HG03135 (cell line): ENCODE data around the gene NDUFAF3.
A peak's percentile ranks its signal among the peaks of the same experiment; 100 is the strongest.
"Not testable (repeated sequence)": the region's sequence is repeated elsewhere in the genome, so short reads cannot be mapped to it uniquely, and the experiment has no call there.

Experiments
- ATAC-seq: cut with Tn5 transposase; IDR thresholded peaks from one replicate; pipeline ENCODE4 v1.9.1; 2021; ENCODE audit warnings: mild to moderate bottlenecking, moderate library complexity; ENCODE audit not compliant: unreplicated experiment

NDUFAF3 gene

DNA sequence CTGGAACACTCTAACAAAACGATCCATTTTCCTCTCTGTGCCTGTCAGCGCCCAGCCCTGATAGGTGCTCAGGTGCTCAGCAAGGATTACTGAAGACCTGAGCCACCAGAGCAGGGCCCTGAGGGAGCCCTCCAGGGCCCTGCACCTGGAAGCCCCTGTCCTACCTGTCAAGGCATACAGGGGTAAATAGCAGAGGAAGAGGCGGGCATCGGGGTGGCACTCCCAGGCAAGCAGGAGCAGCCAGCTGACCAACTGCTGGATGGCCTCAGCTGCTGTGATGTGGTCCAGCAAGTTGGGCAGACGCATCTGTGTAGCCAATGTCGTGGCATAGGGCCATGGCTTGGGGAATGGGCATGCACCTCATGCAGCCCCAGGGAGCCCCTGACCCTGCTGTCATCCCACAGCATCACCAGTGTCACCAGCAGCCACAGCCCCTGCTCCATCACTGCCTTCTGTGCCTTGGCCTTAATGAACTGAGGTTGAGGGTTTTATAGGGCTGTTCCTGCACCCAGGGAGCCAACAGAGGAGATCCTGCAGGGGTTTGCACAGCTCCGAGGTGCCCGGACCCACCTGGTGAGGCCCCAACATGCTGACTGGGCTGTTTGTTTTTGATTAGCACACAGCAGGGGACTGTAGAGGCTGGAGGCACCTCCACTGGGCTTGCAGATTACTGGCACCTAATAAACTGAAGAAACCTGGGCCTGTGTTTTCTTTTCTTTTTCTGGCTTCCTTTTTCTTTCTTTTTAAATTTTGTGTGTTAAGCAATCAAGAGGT is 22.6 kb upstream of the NDUFAF3 start:
- ATAC-seq, result no peak

DNA sequence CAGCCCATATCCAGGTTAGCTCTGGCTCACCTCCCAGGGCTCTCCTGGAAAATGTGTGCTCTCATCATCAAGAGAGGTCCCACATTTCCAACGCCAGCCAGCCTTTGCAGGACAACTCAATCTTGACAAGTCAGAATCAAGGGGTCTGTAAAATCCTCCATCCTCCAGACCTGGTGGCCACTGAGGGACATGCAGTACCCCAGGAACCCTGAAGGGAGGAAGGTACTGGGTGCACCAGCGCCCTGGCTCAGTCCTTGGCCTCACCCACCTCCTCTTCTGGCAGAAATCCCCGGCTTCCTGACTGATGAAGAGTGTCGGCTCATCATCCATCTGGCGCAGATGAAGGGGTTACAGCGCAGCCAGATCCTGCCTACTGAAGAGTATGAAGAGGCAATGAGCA is 20.8 kb upstream of the NDUFAF3 start:
- ATAC-seq, result no peak

DNA sequence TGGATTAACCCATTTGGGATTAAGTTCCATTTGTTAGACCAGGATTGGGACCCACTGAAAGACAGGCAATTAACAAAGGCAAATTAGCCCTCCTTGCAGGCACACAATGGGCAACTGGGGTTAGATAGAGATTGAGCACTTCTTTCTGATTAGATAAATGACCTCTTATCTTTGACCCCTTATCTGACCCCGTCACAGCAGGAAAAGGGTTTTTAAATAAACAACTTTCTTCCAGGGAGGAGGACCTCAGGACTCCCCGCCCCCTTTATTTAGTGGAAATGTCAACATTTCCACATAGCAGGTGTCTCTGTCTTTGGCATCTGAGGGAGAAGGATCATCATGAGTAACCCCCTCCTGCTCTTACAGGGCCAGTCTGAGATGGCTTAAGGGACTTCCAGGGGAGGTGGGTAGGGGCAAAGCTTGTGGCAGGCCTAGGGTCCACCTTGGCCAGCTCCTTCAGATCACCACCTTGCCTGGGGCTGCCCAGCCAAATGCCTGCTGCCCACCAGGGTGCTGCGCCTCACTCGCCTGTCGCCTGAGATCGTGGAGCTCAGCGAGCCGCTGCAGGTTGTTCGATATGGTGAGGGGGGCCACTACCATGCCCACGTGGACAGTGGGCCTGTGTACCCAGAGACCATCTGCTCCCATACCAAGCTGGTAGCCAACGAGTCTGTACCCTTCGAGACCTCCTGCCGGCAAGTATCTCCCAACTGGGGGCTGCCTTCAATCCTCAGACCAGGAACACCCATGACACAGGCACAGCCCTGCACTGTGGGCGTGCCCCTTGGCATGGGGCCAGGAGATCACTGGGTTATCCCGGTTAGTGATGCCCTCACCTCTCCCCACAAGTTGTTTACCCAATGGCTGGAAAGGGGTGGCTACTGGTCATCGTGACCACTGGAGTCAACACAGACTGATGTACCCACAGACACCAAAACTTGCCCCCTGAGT is 17.3 kb upstream of the NDUFAF3 start:
- ATAC-seq, result no peak

DNA sequence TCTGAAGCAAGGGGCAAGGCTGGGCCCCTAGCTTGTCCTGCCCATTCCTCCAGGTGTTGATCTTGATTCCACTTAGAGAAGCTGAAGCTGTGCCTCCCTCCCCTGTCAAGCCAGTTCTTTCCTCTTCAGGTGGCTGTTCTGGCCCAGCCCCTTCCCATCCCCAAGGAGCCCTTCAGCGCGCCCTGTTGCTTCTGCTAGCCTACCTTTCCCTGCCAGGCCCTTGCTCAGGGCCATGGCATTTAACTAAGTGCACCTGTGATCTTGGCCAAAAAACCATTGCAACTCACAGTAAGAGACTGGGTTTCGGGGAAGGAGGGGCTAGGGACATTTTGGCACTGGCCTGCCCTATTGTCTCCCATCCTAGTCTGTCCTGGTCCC is 16.6 kb upstream of the NDUFAF3 start:
- ATAC-seq, result no peak

DNA sequence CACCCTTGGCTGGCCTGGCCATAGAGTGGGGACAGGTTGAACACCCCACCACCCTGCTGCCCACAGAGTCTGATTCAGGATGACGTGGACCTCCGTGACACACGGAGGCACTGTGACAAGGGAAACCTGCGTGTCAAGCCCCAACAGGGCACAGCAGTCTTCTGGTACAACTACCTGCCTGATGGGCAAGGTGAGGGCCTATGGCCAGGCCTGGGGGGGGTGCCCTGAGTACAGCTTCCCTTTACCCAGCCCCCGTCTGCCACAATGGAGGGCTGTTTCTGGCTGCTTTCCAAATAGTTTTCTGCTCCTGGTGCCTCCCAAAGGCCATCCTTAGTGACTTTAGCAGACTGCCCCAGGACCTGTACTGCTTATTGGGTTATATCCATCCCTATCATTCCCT is 15.9 kb upstream of the NDUFAF3 start:
- no peak for ATAC-seq

DNA sequence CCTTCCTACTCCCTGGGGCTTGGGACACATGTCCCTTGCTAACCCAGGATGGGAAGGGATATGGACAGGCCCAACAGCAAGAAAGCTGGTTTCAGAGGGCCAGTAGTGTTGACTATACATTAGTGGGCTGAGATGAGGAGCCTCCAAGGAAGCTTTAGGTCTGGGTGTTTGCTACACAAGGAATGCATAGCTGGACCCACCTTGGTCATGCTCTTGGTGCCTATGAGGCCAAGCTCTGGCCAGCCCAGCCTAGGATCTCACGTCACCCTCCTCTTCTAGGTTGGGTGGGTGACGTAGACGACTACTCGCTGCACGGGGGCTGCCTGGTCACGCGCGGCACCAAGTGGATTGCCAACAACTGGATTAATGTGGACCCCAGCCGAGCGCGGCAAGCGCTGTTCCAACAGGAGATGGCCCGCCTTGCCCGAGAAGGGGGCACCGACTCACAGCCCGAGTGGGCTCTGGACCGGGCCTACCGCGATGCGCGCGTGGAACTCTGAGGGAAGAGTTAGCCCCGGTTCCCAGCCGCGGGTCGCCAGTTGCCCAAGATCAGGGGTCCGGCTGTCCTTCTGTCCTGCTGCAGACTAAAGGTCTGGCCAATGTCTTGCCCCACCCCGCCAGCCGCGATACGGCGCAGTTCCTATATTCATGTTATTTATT is 15.4 kb upstream of the NDUFAF3 start:
- ATAC-seq, result peak; percentile 2

DNA sequence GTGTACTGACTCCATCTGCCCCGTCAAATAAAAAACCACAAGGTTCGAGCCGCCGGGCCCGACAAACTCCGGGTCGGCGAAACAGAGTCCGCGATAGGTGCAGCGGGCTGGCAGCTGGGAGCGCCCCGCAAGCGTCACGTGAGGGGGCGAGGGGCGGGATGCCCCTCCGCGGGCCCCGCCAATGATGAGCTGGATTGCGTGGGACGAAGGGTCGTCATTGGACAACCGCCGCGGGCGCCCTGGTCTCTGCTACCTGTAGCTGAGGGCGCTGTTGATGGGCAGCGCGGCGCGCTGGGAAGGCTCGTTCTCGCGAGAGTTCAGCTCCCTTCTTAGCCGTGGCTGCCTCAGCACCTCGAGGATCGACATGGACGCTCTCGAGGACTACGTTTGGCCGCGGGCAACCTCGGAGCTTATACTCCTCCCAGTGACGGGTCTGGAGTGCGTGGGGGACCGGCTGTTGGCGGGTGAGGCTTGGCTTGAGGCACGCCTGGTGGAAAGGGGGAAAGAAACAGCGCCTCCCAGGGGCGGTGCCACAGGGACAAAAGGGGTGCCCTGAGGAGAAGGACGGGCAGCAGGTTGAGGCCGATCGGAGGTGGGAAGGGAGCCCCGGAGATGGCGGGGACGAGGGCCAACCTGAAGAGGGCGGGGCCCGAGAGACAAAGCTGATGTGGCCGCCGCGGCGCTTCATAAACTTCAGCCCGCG is 14.7 kb upstream of the NDUFAF3 start, which contains the start of gene WDR6:
TSS of gene WDR6 (plus strand) at position 324 of the 703 bp plus-strand sequence. CDS start at position 365, 41 bp downstream.
- ATAC-seq, result peak; percentile 86

DNA sequence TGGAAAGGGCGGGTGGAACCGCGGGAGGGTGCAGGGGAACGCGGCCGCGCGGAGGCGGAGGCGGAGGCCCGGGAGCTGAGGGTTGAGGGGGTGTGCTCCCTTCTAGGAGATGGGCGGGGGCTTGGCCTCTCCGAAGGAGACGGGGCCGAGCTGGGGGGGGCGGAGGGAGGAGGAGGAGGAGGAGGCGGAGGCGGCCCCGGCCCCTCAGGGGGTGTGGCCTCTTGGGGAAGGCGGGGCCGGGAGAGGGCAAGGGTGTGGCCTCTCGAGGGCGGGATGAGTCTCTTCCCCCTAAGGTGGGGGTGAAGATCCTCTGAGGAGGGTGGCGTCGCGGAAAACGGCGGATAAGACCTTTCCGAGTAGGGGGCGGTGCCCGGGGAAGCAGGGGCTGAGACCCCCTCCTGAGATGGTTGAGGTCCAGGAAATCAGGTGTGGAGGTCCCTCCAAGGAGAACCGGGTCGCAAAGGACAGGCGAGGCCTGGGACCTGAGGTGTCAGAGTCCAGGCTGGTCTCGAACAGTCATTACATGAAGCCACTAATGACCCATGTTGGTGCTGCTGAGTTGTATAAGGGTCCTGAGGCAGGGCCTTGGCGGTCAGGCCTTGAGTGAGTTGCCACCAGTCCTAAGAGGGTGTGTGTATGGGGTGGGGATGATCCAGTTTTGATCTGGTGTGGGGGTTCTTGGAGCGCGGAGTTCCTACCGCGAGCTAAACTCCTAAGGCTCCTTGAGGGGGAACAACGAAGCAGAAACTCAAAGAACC is 14.0 kb upstream of the NDUFAF3 start:
- peak; percentile 26 for ATAC-seq

DNA sequence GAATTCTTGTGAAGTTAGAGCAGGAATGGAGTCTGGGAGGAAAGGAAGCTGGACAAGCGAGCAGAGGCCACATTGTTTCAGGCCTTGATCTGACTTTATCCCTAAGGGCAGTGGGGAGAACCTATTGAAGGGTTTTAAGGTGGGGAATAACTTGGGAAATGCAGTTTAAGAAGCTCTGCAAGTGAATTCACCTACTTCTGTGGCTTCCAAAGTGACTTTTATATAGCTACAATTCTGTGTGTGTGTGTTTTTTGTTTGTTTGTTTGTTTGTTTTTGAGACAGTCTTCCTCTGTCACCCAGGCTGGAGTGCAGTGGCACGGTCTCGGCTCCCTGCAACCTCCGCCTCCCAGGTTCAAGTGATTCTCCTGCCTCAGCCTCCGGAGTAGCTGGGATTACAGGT is 13.3 kb upstream of the NDUFAF3 start:
- ATAC-seq, result not testable (repeated sequence)

DNA sequence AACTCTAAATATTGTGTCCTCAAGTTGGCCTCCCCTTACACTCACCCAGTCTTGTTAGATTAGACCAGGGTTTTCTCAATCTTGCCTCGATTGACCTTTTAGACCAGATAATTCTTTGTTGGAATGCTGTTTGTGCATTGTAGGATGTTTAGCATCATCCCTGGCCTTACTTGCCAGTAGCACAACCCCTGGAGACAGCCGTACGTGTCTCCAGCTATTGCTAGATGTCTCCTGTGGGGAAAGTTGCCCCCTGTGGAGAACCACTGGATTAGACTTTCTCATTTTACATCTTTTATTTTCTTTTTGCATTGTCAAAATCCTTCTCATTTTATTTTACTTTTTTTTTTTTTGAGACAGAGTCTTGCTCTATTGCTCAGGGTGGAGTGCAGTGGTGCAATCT is 12.5 kb upstream of the NDUFAF3 start:
- ATAC-seq, result no peak

DNA sequence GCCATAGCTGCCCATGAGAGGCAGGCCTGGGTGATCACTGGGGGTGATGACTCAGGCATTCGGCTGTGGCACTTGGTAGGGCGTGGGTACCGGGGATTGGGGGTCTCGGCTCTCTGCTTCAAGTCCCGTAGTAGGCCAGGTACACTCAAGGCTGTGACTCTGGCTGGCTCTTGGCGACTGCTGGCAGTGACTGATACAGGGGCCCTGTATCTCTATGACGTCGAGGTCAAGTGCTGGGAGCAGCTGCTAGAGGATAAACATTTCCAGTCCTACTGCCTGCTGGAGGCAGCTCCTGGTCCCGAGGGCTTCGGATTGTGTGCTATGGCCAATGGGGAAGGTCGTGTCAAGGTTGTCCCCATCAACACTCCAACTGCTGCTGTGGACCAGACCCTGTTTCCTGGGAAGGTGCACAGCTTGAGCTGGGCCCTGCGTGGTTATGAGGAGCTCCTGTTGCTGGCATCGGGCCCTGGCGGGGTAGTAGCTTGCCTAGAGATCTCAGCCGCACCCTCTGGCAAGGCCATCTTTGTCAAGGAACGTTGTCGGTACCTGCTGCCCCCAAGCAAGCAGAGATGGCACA is 9.4 kb upstream of the NDUFAF3 start:
- no peak for ATAC-seq

DNA sequence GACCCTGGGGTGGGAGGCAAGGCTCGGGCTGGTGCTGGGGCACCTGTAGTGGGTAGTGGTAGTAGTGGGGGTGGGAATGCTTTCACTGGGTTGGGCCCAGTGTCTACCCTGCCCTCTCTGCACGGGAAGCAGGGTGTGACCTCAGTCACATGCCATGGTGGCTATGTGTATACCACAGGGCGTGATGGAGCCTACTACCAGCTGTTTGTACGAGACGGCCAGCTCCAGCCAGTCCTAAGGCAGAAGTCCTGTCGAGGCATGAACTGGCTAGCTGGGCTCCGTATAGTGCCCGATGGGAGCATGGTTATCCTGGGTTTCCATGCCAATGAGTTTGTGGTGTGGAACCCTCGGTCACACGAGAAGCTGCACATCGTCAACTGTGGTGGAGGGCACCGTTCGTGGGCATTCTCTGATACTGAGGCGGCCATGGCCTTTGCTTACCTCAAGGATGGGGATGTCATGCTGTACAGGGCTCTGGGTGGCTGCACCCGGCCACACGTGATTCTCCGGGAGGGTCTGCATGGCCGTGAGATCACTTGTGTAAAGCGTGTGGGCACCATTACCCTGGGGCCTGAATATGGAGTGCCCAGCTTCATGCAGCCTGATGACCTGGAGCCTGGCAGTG is 8.7 kb upstream of the NDUFAF3 start:
- no peak for ATAC-seq

DNA sequence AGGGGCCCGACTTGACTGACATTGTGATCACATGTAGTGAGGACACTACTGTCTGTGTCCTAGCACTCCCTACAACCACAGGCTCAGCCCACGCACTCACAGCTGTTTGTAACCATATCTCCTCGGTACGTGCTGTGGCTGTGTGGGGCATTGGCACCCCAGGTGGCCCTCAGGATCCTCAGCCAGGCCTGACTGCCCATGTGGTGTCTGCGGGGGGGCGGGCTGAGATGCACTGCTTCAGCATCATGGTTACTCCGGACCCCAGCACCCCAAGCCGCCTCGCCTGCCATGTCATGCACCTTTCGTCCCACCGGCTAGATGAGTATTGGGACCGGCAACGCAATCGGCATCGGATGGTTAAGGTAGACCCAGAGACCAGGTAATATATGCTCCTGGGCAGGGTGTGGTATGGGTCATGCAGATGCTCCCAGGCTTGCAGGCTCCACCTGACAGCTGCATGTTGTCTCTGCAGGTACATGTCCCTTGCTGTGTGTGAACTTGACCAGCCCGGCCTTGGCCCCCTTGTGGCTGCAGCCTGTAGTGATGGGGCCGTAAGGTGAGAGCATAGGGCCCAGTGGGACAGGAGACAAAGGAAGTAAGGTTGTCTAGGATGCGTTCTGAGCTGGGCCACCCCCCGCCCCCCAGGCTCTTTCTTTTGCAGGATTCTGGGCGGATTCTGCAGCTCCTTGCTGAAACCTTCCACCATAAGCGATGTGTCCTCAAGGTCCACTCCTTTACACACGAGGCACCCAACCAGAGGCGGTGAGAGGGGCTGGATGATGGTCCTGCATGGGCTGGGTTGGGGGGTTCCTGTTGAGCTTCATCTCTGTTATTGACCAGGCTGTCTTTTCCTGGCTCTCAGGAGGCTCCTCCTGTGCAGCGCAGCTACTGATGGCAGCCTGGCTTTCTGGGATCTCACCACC is 7.9 kb upstream of the NDUFAF3 start:
- no peak for ATAC-seq

DNA sequence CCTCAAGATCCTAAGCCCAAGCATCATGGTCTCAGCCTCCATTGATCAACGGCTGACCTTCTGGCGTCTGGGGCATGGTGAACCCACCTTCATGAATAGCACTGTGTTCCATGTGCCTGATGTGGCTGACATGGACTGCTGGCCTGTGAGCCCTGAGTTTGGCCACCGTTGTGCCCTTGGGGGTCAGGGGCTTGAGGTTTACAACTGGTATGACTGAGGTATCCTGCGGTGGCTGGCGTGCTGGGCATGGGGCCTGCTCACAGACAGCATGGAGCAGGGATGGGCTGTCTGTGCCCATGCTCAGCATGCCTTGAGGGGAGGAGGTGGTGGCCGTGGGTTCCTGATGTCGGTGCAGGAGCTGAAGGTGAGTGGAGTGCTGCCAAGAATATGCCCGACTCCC is 6.8 kb upstream of the NDUFAF3 start:
- ATAC-seq, result no peak

DNA sequence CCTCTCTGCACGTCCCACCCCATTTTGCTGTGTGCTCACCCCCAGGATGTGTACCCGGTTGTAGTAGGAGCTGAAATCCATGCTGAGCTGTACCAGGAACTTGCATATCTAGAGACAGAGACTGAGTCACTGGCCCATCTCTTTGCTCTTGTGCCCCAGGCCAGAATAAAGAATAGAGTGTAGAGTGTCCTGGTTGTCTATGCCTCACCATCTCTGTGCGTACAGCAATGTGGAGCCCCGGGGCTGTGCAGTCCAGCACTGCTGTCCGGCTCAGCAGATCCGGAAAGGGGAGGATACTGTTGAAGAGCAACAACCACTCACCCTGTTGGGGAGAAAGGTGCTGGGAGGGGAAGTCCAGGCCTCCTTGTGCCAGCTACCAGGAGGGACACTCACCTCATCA is 6.2 kb upstream of the NDUFAF3 start:
- ATAC-seq, result no peak

DNA sequence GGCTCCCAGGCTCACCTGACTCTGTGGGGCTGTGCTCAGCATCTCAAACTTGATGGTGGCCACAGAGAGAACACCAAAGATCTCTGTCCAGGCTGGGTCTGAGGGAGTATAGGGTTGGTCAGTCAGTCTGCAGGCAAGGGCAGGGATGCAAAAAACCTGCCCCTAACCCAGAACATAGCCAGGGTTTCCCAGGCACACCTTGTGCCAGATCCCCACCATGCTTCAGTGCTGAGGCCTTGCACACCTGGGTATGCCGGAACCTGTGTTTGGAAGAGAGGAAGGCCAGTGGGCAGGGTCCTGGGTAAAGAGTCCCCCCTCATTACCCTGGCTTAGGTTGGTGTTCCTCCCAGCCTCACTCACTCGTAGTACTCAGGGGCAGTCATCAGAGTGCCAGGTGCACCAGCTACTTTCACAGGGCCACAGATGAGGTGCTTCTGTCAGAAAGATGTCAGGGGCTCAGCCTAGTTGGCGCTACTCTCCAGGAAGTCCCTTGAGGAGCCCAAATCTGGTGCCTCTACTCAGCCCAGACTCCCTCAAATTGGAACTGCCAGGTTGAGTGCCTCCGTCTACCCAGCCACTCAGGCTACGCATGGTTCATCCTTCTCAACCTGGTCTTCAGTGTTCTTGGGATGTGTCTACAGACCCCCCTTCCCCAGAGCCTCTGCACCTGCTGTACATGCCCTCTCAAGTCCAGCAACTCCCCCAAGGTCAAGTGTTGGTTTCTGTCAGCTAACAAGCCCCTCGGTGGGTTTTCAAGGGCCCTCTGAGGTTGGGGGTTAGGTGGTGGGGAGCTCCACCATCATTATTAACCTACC is 5.3 kb upstream of the NDUFAF3 start:
- no peak for ATAC-seq

DNA sequence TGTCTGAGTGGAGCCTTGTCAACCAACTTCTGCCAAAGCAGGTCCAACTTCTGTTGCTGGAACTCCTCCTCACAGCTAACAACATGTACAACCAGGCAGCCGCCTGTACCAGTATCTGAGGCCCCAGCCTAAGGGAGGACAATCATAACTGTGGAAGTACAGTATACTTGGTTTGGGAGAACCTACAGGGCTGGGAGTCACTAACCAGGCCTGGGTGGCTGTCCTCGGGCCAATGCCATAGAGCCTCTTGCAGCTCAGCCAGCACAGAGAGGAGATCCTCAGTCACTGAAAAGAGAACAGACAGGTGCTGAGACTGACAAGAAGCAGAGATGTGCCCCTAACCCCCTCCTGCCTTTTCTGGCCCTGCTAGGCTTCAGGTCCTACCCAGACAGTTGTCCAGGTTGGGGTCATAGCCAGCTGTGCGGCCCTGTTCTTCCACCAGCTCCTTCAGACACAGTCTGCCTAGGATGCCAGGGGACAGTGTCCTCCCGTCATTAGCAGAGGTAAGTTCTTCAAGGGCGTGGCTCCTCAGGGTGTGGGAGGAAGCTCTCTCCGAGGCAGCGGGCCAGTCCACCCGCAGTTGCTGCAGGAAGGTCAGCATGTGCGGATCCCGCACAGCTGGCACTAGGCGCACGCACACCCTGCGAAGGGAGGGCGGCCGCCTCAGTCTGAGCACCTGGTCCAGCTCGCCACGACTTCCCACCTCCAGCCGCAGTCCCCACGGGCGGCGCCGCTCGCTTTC is 4.5 kb upstream of the NDUFAF3 start:
- no peak for ATAC-seq
